Fibroblast of lung (primary cell): ENCODE results near the gene FKBP15. TPM values are rescaled to one million over a fixed set of nuclear protein-coding genes. Genes with fewer than 3 reads are reported as not detected.
A peak's percentile ranks its signal among the peaks of the same experiment; 100 is the strongest.

Experiments used
- DNase-seq, 2 donors: peaks; one replicate each; pipeline versions ENCODE4 v3.0.0 to v3.0.0-alpha.2; 2010; ENCODE audit warnings: low read depth in 2 of 2
- H2AFZ ChIP-seq: 2 replicates; pipeline ENCODE4 v1.5.1; 2012; ENCODE audit warnings: low read length, control low read depth, inconsistent platforms
- H3K27ac ChIP-seq: 2 replicates; pipeline ENCODE4 v1.5.1; 2011; ENCODE audit warnings: low read length, control low read depth; ENCODE audit not compliant: insufficient read depth
- H3K27me3 ChIP-seq: 2 replicates; pipeline ENCODE4 v1.5.1; 2011; ENCODE audit warnings: mild to moderate bottlenecking, low read length; ENCODE audit not compliant: control insufficient read depth, insufficient read depth
- H3K36me3 ChIP-seq: 2 replicates; pipeline ENCODE4 v1.5.1; 2011; ENCODE audit warnings: low read length; ENCODE audit not compliant: control insufficient read depth, insufficient read depth
- H3K4me1 ChIP-seq: 2 replicates; pipeline ENCODE4 v1.5.1; 2011; ENCODE audit warnings: low read length; ENCODE audit not compliant: control insufficient read depth, insufficient read depth; ENCODE audit errors: extremely low read depth
- H3K4me2 ChIP-seq: 2 replicates; pipeline ENCODE4 v1.5.1; 2011; ENCODE audit warnings: low read length, control low read depth; ENCODE audit not compliant: insufficient read depth; ENCODE audit errors: extremely low read depth
- H3K4me3 ChIP-seq, 4 experiments: fragments of 200-600 bp in 1 of 4; sonication (generic) in 1 of 4; replicated peaks in 1 of 4; 2 replicates each; pipeline ENCODE4 v1.5.1; 2011 to 2016; ENCODE audit warnings: low read length in 4 of 4, low read depth in 3 of 4, mild to moderate bottlenecking in 3 of 4, control low read depth in 2 of 4, inconsistent platforms in 1 of 4, mixed read lengths in 1 of 4; ENCODE audit not compliant: insufficient read depth in 1 of 4; ENCODE audit errors: control extremely low read depth in 1 of 4
- H3K79me2 ChIP-seq: 2 replicates; pipeline ENCODE4 v1.5.1; 2012; ENCODE audit warnings: mild to moderate bottlenecking, low read length, inconsistent platforms; ENCODE audit not compliant: control insufficient read depth, insufficient read depth
- H3K9ac ChIP-seq: 2 replicates; pipeline ENCODE4 v1.5.1; 2011; ENCODE audit warnings: mild to moderate bottlenecking, low read length, control low read depth; ENCODE audit not compliant: insufficient read depth
- H3K9me3 ChIP-seq: 2 replicates; pipeline ENCODE4 v1.5.1; 2012; ENCODE audit warnings: low read depth, low read length; ENCODE audit not compliant: control insufficient read depth, insufficient read depth
- H4K20me1 ChIP-seq: 2 replicates; pipeline ENCODE4 v1.5.1; 2011; ENCODE audit warnings: low read length; ENCODE audit not compliant: control insufficient read depth, insufficient read depth; ENCODE audit errors: extremely low read depth
- EZH2 ChIP-seq: IDR thresholded peaks from 2 replicates; pipeline ENCODE4 v1.5.1; 2012; ENCODE audit warnings: low read length, control low read depth, mild to moderate bottlenecking; ENCODE audit errors: missing control alignments
- polyA plus RNA-seq, 2 donors: library from polyadenylated mRNA; depleted of rRNA in 1 of 2; stranded (reverse) in 1 of 2; unstranded in 1 of 2; fragments of >200 nt; gene quantifications; 2 replicates each; pipeline ENCODE4 v1.2.1, GENCODE V29; 2011 to 2012; ENCODE audit warnings: missing spikeins in 1 of 2
- total RNA-seq: library from RNA; depleted of rRNA; stranded (reverse); fragments of >200 nt; gene quantifications from 2 replicates; pipeline ENCODE4 v1.2.1, GENCODE V29; 2014
- TF ChIP-seq, protein P1 (sequence below), 2 donors: IDR thresholded peaks in 1 of 2; conservative IDR thresholded peaks in 1 of 2; 1 replicate in 1 of 2; 2 replicates in 1 of 2; pipeline ENCODE4 v1.5.1; 2011 to 2012; ENCODE audit warnings: low read length in 2 of 2, control low read depth in 1 of 2, inconsistent platforms in 1 of 2, low read depth in 1 of 2, mild to moderate bottlenecking in 1 of 2

The FKBP15 gene
- total and polyA plus RNA-seq, 2 donors (not counting 1 experiment from before 2014, with no cell fraction given) = 21.0 to 25.3 TPM

DNA sequence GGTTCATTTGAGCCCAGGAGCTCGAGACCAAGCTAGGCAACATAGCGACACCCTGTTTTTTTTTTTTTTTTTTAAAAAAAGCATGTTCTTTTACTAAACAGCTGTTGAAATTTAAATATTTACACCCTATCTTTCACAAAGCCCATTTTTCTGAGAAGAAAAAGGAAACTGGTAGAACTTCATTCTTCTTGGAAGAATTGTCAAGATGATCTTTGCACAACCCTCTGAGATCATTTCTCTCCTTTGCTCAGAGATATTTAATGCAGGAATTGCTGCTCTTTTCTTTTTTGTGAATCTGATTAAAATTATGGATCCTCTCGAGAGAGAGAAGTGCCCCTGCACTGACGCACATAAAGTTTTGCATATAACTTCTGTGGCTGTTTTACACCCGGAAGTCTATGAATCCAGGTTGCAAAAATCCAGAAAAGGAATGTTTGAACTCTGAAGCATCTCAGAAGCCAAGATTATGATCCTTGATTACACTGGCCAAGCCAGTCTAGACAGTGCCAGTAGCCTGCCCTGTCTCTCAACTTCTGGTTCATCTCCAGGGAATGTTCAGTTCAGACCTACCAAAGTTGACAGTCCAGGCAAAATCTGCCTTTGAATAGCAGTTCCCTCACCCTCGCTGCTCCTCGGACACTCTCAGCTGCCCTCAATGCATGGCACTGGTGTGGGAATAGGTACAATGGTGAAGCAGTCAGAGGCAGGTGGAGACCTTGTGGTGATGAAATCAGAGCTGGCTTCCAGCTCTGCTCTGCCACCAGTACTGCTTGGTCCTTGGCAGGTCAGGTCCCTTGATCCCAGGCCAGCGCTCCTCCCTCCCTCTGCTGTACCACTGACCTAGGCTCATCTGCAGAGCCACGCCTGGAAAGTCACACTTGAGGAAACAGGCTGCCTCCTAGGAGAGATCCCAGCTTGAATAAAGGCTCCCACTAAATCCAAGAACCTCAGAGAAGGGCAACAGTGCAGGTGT, 83.6 kb downstream of the FKBP15 start:
- Histone ChIP-seq H3K4me1 (no peaks in the 10 kb centered on the region), H2AFZ (no peak overlapping the region), H3K9ac (no peak overlapping the region), H4K20me1 (no peaks in the 10 kb centered on the region), H3K4me2 (no peak overlapping the region), H3K9me3 (no peaks in the 10 kb centered on the region), H3K27ac (no peak overlapping the region), H3K4me3 (no peak overlapping the region), H3K36me3 (no peaks in the 10 kb centered on the region), H3K27me3 (peaks cover 3% of the 10 kb centered on the region), H3K79me2 (no peaks in the 10 kb centered on the region)
- TF ChIP-seq, protein P1, sequence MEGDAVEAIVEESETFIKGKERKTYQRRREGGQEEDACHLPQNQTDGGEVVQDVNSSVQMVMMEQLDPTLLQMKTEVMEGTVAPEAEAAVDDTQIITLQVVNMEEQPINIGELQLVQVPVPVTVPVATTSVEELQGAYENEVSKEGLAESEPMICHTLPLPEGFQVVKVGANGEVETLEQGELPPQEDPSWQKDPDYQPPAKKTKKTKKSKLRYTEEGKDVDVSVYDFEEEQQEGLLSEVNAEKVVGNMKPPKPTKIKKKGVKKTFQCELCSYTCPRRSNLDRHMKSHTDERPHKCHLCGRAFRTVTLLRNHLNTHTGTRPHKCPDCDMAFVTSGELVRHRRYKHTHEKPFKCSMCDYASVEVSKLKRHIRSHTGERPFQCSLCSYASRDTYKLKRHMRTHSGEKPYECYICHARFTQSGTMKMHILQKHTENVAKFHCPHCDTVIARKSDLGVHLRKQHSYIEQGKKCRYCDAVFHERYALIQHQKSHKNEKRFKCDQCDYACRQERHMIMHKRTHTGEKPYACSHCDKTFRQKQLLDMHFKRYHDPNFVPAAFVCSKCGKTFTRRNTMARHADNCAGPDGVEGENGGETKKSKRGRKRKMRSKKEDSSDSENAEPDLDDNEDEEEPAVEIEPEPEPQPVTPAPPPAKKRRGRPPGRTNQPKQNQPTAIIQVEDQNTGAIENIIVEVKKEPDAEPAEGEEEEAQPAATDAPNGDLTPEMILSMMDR (conservative IDR thresholded peaks at IDR 0.05 in 1 of 2, IDR thresholded peaks at IDR 0.05 in 1 of 2; ENCODE audit: low read depth in 1 of 2, low read length in 2 of 2) = no peak
- TF ChIP-seq EZH2 = no peak
- no peak for DNase-seq

DNA sequence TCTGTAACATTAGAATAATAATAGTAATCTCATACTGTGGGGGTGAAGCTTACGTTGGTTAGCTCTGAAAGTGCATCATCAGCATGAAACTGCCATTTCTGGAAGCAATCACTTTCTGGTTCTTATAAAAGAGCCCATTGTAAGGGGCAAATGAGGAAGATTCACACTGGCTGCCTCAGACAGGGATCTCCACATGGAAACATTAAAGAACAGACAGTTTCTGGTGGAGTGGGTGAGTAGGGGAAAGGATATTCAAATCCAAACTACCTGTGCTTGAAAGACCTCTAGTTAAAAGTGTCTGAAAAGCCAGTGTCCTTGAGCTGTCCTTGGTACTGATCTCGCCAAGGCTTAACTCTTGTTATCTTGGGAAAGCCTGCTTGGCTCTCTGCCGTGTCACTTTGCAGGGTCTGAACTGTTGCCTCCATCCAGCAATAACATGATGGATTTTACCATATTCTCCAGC, 89.4 kb downstream of the FKBP15 start:
- no peaks in the 10 kb centered on the region for H4K20me1 ChIP-seq
- H3K36me3 ChIP-seq = no peaks in the 10 kb centered on the region
- H2AFZ ChIP-seq = no peak overlapping the region
- no peak overlapping the region for H3K4me3 ChIP-seq
- no peak overlapping the region for H3K27ac ChIP-seq
- DNase-seq = peak; percentile 27 to 30
- H3K9me3 ChIP-seq = no peaks in the 10 kb centered on the region
- no peak overlapping the region for H3K9ac ChIP-seq
- H3K4me2 ChIP-seq = no peak overlapping the region
- H3K27me3 ChIP-seq = peaks cover 3% of the 10 kb centered on the region
- no peaks in the 10 kb centered on the region for H3K79me2 ChIP-seq
- no peak for TF ChIP-seq EZH2
- TF ChIP-seq, protein P1 (conservative IDR thresholded peaks at IDR 0.05 in 1 of 2, IDR thresholded peaks at IDR 0.05 in 1 of 2; ENCODE audit: low read depth in 1 of 2, low read length in 2 of 2) = no peak
- no peaks in the 10 kb centered on the region for H3K4me1 ChIP-seq

DNA sequence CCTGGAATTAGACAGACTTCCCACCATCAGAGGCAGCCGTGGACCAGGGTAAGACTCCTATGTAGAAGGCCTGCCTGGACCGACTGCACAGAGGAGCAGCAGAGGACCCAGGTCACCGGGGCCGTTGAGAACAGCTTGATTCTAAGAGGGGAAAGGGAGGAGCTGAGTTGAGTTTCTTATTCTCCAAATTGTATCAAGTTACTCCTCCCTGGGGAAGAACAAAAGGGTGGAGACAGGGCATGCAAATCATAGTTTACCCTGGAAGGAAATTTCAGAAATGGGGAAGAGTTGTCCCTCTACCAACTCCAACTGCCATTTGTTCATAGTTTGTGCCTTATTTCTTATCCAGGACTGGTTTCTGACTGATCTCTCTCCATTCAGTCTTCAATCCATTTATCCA, 91.2 kb downstream of the FKBP15 start:
- no peak overlapping the region for H3K27ac ChIP-seq
- H3K79me2 ChIP-seq = no peaks in the 10 kb centered on the region
- DNase-seq = no peak
- no peak overlapping the region for H2AFZ ChIP-seq
- H4K20me1 ChIP-seq = no peaks in the 10 kb centered on the region
- TF ChIP-seq, protein P1 (conservative IDR thresholded peaks at IDR 0.05 in 1 of 2, IDR thresholded peaks at IDR 0.05 in 1 of 2; ENCODE audit: low read depth in 1 of 2, low read length in 2 of 2) = no peak
- no peak for TF ChIP-seq EZH2
- H3K36me3 ChIP-seq = no peaks in the 10 kb centered on the region
- H3K9me3 ChIP-seq = no peaks in the 10 kb centered on the region
- no peak overlapping the region for H3K4me3 ChIP-seq
- no peak overlapping the region for H3K4me2 ChIP-seq
- no peaks in the 10 kb centered on the region for H3K27me3 ChIP-seq
- H3K9ac ChIP-seq = no peak overlapping the region
- no peaks in the 10 kb centered on the region for H3K4me1 ChIP-seq
